HepG2 (cell line): ENCODE measurements around the gene LCN12. TPM values are rescaled to one million over a fixed set of nuclear protein-coding genes. Genes with fewer than 3 reads are reported as not detected.
A peak's percentile ranks its signal among the peaks of the same experiment; 100 is the strongest.

ENCODE experiments used
- ATAC-seq: fragments of 200-7000 bp; cut with Tn5 transposase; 3 replicates; pipeline ENCODE4 v1.9.1; 2020; ENCODE audit warnings: mild to moderate bottlenecking, moderate library complexity
- BruUV-seq: library from RNA; stranded (reverse); fragments of 400-500 nt; replicated peaks from 2 replicates; lab custom pipeline; 2021; lab: Mats Ljungman, UMichigan
- CTCF ChIA-PET: fragments of 300-600 bp; formaldehyde crosslinking; extraction: SDS; loops from one replicate; lab custom pipeline; 2021; ENCODE audit warnings: low total read pairs, inconsistent platforms, low intra/inter-chr PET ratio; lab: Yijun Ruan, JAX
- POLR2A ChIA-PET: fragments of 350-600 bp; sonication (Branson Sonifier 250); formaldehyde crosslinking; loops from one replicate; lab custom pipeline; 2020; ENCODE audit warnings: antibody characterized with exemption, inconsistent platforms; lab: Yijun Ruan, JAX
- DNase-seq: peaks from one replicate; pipeline ENCODE4 v3.0.0-alpha.2; 2015; ENCODE audit warnings: low spot score
- FAIRE-seq: peaks from 3 replicates; lab custom pipeline; 2011; peaks lifted over from hg19 to GRCh38; lab: Jason Lieb, UNC
- H2AFZ ChIP-seq: one replicate; pipeline ENCODE4 v1.6.1; 2011; ENCODE audit warnings: low read length, inconsistent platforms
- H3K27ac ChIP-seq: fragments of 300-600 bp; 3 replicates; pipeline ENCODE4 v1.8.0; 2011; ENCODE audit warnings: mixed run types, mild to moderate bottlenecking, mixed read lengths, low read length, inconsistent platforms; ENCODE audit not compliant: insufficient read depth; ENCODE audit errors: extremely low read length
- H3K27me3 ChIP-seq, 2 experiments: fragments of 200-600 bp in 1 of 2; 2 replicates in 1 of 2; 3 replicates in 1 of 2; pipeline versions ENCODE4 v1.6.0 to v1.8.0; 2011; ENCODE audit warnings: low read length in 2 of 2, mild to moderate bottlenecking in 2 of 2, moderate library complexity in 2 of 2, inconsistent platforms in 1 of 2; ENCODE audit not compliant: insufficient read depth in 2 of 2, control insufficient read depth in 1 of 2
- H3K36me3 ChIP-seq, 2 experiments: fragments of 200-600 bp in 1 of 2; replicated peaks in 1 of 2; 2 replicates in 1 of 2; 3 replicates in 1 of 2; pipeline versions ENCODE4 v1.5.1 to v1.8.0; 2011; ENCODE audit warnings: low read length in 2 of 2, inconsistent platforms in 1 of 2; ENCODE audit not compliant: insufficient read depth in 2 of 2, control insufficient read depth in 1 of 2
- H3K4me1 ChIP-seq: 2 replicates; pipeline ENCODE4 v1.5.1; 2012; ENCODE audit warnings: low read length, inconsistent platforms; ENCODE audit not compliant: insufficient read depth
- H3K4me2 ChIP-seq: 2 replicates; pipeline ENCODE4 v1.6.0; 2011; ENCODE audit warnings: low read depth, low read length, inconsistent platforms
- H3K4me3 ChIP-seq, 3 experiments: fragments of 200-600 bp in 1 of 3; sonication (generic), shearing (Covaris generic) in 1 of 3; replicated peaks in 1 of 3; 2 replicates each; pipeline ENCODE4 v1.5.1; 2011 to 2016; ENCODE audit warnings: low read length in 3 of 3, inconsistent platforms in 2 of 3, low read depth in 2 of 3, mild to moderate bottlenecking in 2 of 3, control low read depth in 1 of 3, mixed read lengths in 1 of 3; ENCODE audit not compliant: insufficient read depth in 1 of 3
- H3K79me2 ChIP-seq: one replicate; pipeline ENCODE4 v1.6.1; 2011; ENCODE audit warnings: low read length, inconsistent platforms; ENCODE audit not compliant: insufficient read depth
- H3K9ac ChIP-seq: 2 replicates; pipeline ENCODE4 v1.6.0; 2011; ENCODE audit warnings: mild to moderate bottlenecking, low read depth, low read length, inconsistent platforms; ENCODE audit not compliant: insufficient read depth
- H3K9me3 ChIP-seq: 2 replicates; pipeline ENCODE4 v1.5.1; 2012; ENCODE audit warnings: mild to moderate bottlenecking, low read length
- H4K20me1 ChIP-seq: 2 replicates; pipeline ENCODE4 v1.6.0; 2011; ENCODE audit warnings: inconsistent platforms, mild to moderate bottlenecking, low read length, moderate library complexity; ENCODE audit not compliant: insufficient read depth
- AGO2 ChIP-seq: fragments of 200-400 bp; formaldehyde crosslinking; optimal IDR thresholded peaks from 2 replicates; pipeline ENCODE3; 2017; ENCODE audit warnings: mild to moderate bottlenecking, low read depth, low read length, moderate library complexity
- CTCF ChIP-seq: sonication (generic); formaldehyde crosslinking; IDR thresholded peaks from 2 replicates; pipeline ENCODE4 v1.5.0; 2020; ENCODE audit warnings: mild to moderate bottlenecking, missing genetic modification reagents, moderate library complexity
- PCBP2 ChIP-seq: fragments of 200-400 bp; formaldehyde crosslinking; optimal IDR thresholded peaks from 2 replicates; pipeline ENCODE3; 2018; ENCODE audit warnings: low read length, low read depth; ENCODE audit not compliant: poor library complexity, severe bottlenecking
- STAG1 ChIP-seq: sonication (generic); formaldehyde crosslinking; IDR thresholded peaks from 2 replicates; pipeline ENCODE4 v1.4.0; 2020; ENCODE audit warnings: missing genetic modification reagents
- TRAFD1 ChIP-seq: sonication (generic); formaldehyde crosslinking; IDR thresholded peaks from 2 replicates; pipeline ENCODE4 v1.5.1; 2020; ENCODE audit warnings: missing genetic modification reagents, mild to moderate bottlenecking, borderline replicate concordance
- ZBTB38 ChIP-seq: sonication (generic); formaldehyde crosslinking; IDR thresholded peaks from 2 replicates; pipeline ENCODE4 v1.5.1; 2020; ENCODE audit warnings: mild to moderate bottlenecking, missing genetic modification reagents
- ZNF768 ChIP-seq: sonication (generic); formaldehyde crosslinking; IDR thresholded peaks from 2 replicates; pipeline ENCODE4 v1.4.0; 2020; ENCODE audit warnings: missing genetic modification reagents
- ZNF800 ChIP-seq: sonication (generic); formaldehyde crosslinking; IDR thresholded peaks from 2 replicates; pipeline ENCODE4 v1.4.0; 2020; ENCODE audit warnings: missing genetic modification reagents
- ZSCAN21 ChIP-seq: sonication (generic); formaldehyde crosslinking; IDR thresholded peaks from 2 replicates; pipeline ENCODE4 v1.8.0; 2022; ENCODE audit warnings: mild to moderate bottlenecking, missing genetic modification reagents, moderate library complexity, borderline replicate concordance
- WGBS: methylation state at CpG from one replicate; pipeline ENCODE4 v1.1.6; 2017; ENCODE audit warnings: low lambda C conversion rate; 5-methylcytosine and 5-hydroxymethylcytosine counted together
- in situ Hi-C: cut with HindIII; loops from 2 replicates; pipeline ENCODE4 v1.10.0; 2017; ENCODE audit warnings: low pct_unique_long_range_greater_than_20kb; ENCODE audit not compliant: extremely low pct_ligation_motif_present
- intact Hi-C: fragments of 100-400 bp; cut with micrococcal nuclease; formaldehyde crosslinking; loops from one replicate; pipeline ENCODE4 v1.10.0; 2022; ENCODE audit not compliant: unreplicated experiment
- polyA plus RNA-seq, 8 experiments: library from polyadenylated mRNA; depleted of rRNA in 3 of 8; stranded (reverse) in 7 of 8; unstranded in 1 of 8; fragments of >200 nt; fragmentation: Illumina TruSeq in 4 of 8; extraction: Trizol in 4 of 8; gene quantifications; 2 replicates each; pipeline versions ENCODE4 v1.2.1 to v1.2.3, GENCODE V29; 2011 to 2016; ENCODE audit warnings: low read depth in 4 of 8, missing spikeins in 1 of 8, mixed read lengths in 1 of 8; ENCODE audit not compliant: insufficient read depth in 1 of 8
- total RNA-seq, 5 experiments: library from RNA; depleted of rRNA; stranded (reverse); fragments of >200 nt; fragmentation: Illumina TruSeq; extraction: Trizol; gene quantifications; 2 replicates each; pipeline ENCODE4 v1.2.3, GENCODE V29; 2016; ENCODE audit warnings: low read depth in 1 of 5
- TF ChIP-seq, protein P1 (sequence below): sonication (generic); formaldehyde crosslinking; IDR thresholded peaks from 2 replicates; pipeline ENCODE4 v1.5.1; 2020; ENCODE audit warnings: mild to moderate bottlenecking, missing genetic modification reagents, moderate library complexity

Gene LCN12
- total and polyA plus RNA-seq, 2 of the 13 experiments (the other 11 are each of a cell fraction or from before 2014, with no cell fraction given), result 3.4 to 6.9 TPM

DNA sequence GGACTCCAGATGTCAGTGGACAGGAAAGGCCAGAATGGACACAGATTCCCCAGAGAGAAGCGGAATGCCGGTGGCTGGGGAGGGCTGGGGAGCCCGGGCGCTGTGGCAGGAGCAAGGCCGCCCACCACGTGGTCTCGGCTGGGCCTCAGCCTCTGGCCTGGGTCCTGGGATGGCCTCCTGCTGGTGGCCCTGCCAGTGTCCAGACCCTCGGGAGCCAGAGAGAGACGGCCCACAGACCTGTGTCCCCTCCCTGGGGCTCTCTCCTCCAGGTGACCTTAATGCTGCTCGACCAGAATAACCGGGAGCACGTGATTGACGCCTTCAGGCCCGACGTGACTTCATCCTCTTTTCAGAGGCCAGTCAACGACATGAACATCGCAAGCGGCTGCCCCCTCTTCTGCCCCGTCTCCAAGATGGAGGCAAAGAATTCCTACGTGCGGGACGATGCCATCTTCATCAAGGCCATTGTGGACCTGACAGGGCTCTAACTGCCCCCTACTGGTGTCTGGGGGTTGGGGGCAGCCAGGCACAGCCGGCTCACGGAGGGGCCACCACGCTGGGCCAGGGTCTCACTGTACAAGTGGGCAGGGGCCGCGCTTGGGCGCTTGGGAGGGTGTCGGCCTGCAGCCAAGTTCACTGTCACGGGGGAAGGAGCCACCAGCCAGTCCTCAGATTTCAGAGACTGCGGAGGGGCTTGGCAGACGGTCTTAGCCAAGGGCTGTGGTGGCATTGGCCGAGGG lies 26.5 kb upstream of the LCN12 start:
- Histone ChIP-seq H2AFZ (no peak overlapping the region), H3K9me3 (no peaks in the 10 kb centered on the region), H3K4me3 (no peak overlapping the region), H4K20me1 (no peaks in the 10 kb centered on the region), H3K79me2 (no peaks in the 10 kb centered on the region), H3K4me2 (no peak overlapping the region), H3K27ac (no peak overlapping the region), H3K36me3 (peaks cover 17 to 37% of the 10 kb centered on the region in 2 experiments; a peak in 4 of 5 replicates), H3K9ac (no peak overlapping the region), H3K27me3 (no peaks in the 10 kb centered on the region), H3K4me1 (no peaks in the 10 kb centered on the region)
- no peak for FAIRE-seq
- POLR2A ChIA-PET, result no interaction called here
- peak; percentile 25 for ATAC-seq
- in situ Hi-C loops (no loop called here), intact Hi-C loops (loop anchor here (5.0 kb wide), 1 partner anchor 138 kb away; no protein-coding TSS in a partner anchor)
- CTCF ChIA-PET, result no interaction called here
- no TSS peak for BruUV-seq
- TF ChIP-seq ZSCAN21 (CRISPR knock-in tag) (no peak), AGO2 (peak; percentile 22), TRAFD1 (no peak), PCBP2 (no peak), CTCF (CRISPR knock-in tag) (peak; percentile 34; the same call in 1 of the 2 replicates), ZNF768 (peak; percentile 22; the same call in 1 of the 2 replicates), ZBTB38 (CRISPR knock-in tag) (peak; percentile 29; the same call in 1 of the 2 replicates), ZNF800 (CRISPR knock-in tag) (no peak), STAG1 (CRISPR knock-in tag) (0 out of 2 replicates have a peak, but pooled peaks have one; percentile 26)
- TF ChIP-seq, protein P1, sequence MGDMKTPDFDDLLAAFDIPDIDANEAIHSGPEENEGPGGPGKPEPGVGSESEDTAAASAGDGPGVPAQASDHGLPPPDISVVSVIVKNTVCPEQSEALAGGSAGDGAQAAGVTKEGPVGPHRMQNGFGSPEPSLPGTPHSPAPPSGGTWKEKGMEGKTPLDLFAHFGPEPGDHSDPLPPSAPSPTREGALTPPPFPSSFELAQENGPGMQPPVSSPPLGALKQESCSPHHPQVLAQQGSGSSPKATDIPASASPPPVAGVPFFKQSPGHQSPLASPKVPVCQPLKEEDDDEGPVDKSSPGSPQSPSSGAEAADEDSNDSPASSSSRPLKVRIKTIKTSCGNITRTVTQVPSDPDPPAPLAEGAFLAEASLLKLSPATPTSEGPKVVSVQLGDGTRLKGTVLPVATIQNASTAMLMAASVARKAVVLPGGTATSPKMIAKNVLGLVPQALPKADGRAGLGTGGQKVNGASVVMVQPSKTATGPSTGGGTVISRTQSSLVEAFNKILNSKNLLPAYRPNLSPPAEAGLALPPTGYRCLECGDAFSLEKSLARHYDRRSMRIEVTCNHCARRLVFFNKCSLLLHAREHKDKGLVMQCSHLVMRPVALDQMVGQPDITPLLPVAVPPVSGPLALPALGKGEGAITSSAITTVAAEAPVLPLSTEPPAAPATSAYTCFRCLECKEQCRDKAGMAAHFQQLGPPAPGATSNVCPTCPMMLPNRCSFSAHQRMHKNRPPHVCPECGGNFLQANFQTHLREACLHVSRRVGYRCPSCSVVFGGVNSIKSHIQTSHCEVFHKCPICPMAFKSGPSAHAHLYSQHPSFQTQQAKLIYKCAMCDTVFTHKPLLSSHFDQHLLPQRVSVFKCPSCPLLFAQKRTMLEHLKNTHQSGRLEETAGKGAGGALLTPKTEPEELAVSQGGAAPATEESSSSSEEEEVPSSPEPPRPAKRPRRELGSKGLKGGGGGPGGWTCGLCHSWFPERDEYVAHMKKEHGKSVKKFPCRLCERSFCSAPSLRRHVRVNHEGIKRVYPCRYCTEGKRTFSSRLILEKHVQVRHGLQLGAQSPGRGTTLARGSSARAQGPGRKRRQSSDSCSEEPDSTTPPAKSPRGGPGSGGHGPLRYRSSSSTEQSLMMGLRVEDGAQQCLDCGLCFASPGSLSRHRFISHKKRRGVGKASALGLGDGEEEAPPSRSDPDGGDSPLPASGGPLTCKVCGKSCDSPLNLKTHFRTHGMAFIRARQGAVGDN, result 0 out of 2 replicates have a peak, but pooled peaks have one; percentile 11
- WGBS, result 97% methylated on average over 18 of the region's 33 CpGs
- no peak for DNase-seq
